NCI-H1417 (cell line): ENCODE data around the gene ZFC3H1.
A peak's percentile ranks its signal among the peaks of the same experiment; 100 is the strongest.

Source experiments
- DNase-seq, 3 experiments: peaks; one replicate each; lab custom pipeline; 2025; lab: John Stamatoyannopoulos, UW

The ZFC3H1 gene

GRCh38 chr12:71684081-71684480 lies 20.4 kb upstream of the ZFC3H1 start:
- DNase-seq: no peak

GRCh38 chr12:71683633-71684032 lies 20.0 kb upstream of the ZFC3H1 start:
- DNase-seq: no peak

DNA sequence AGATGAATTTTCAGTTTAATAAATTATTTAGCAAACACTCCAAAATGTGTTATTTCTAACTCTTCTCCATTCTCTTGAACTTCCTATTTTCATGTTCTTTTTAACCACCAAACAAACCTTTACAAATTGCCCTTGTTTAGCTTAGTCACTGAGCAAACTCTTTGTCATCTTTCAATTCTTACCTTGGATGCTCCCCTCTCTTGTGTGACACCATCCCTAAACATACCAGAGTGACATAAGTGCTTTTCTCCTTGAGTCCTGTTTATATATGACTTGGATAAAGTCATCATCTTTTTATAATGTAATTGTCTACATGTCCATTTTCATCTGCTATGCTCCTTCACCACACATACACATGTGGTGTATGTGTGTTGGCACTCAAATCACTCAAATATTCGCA lies 18.8 kb upstream of the ZFC3H1 start:
- no peak for DNase-seq

DNA sequence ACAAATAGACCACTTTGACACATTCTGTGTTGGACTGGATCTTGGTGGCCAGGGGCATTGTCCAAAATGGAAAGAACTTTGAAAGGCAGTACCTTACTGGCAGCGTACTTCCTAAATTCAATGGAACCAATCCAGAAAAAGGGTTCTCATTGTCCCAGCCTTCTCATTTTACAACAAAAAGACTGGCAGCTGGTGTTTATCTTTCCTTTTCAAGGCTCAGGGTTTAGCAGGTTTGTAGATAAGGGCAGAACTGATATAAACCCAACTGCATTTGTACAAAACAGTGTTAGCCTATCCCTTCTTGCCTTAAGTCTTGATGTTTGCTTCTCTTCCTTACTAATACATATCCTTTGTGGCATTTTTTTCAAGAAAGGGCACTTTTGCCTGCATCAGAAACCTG lies 8.2 kb upstream of the ZFC3H1 start:
- peak; percentile 8 to 30 (median 15) for DNase-seq

GRCh38 chr12:71671311-71671710 lies 7.7 kb upstream of the ZFC3H1 start:
- no peak for DNase-seq

GRCh38 chr12:71666259-71666658 lies 2.6 kb upstream of the ZFC3H1 start:
- DNase-seq: no peak

- DNase-seq: peak in 2 of 3 experiments; percentile 42 to 65
Observed at GRCh38 chr12:71665090-71665463, 1.4 kb upstream of the ZFC3H1 start.

- DNase-seq: peak in 1 of 3 experiments; percentile 54
Observed at GRCh38 chr12:71664411-71665089, 902 bp upstream of the ZFC3H1 start.

DNA sequence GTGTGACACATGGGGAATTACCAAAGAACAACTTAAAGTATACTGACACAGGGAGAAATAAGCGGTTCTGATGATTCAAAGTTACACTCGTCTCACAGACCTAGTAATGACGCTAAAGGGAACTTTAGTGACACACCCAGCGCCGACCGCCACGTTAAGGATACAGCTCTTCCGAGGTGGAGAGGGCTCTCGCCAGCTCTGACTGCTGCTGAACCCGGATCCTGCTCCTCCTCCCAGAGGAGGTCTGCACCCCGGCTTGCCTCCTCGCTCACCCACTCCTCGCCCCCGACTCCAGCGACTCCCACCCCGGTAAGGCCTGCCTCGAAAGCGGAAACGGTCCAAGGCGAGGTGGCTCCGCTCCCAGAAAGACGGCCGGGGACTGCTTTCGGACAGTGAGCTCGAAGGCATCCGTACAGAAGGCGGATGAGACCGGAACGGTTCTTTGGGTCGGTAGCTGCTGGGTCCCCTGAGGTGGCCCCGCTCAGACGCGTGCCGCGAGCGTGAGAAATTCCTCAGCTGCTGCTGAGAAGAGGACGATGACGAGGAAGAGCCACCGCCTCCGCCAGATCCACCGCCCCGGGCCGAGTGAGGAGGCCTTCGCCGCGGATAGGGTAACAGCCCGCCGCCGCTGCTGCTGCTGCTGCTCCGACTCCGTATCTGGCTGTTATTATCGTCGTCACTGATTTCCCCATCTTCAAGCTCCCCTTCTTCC lies 643 bp downstream of the ZFC3H1 start:
- peak; percentile 35 to 85 (median 71) for DNase-seq

DNA sequence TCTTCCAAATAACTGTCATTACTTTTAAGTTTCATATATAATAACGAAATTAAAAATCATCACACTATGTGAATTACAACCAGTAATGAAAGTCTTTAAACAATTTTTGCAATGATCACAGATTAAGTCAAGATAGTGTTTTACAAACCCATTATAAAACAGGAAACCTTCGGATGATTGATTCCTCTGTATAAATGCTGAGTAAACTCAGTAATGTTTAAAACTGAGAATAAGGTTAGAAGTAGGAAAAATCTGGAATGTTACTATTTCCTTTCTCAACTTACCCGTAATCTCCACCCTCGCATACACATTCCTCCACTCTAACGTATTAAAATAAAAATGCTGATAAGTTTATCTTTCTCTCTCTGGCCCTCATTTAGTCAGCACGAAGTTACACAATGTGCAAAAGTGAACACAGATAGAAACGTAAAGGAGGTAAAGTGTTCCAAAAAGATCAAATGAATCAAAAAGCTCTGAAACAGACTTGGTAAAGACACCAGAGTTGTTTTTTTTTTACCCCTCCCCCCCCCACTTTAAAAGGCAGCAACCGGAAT lies 1.6 kb downstream of the ZFC3H1 start:
- DNase-seq: no peak

- DNase-seq: no peak
Observed at GRCh38 chr12:71656740-71657139, 6.9 kb downstream of the ZFC3H1 start.

DNA sequence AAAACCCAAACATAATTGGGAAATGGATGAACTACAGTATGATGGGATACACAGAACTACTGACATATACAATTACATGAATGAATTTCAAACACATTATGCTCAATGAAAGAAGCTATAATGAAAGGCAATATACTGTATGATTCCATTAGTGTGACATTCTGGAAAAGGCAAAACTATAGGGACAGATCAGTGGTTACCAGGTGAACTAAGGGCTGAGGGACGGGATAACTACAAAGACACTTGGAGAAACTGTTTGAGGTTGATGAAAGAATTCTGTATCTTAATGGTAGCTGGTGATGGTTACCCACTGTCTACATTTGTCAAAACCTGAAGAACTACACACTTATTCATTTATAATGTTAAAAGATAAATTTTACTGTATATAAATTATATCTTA lies 7.7 kb downstream of the ZFC3H1 start:
- no peak for DNase-seq

GRCh38 chr12:71655495-71655894 lies 8.2 kb downstream of the ZFC3H1 start:
- no peak for DNase-seq

DNA sequence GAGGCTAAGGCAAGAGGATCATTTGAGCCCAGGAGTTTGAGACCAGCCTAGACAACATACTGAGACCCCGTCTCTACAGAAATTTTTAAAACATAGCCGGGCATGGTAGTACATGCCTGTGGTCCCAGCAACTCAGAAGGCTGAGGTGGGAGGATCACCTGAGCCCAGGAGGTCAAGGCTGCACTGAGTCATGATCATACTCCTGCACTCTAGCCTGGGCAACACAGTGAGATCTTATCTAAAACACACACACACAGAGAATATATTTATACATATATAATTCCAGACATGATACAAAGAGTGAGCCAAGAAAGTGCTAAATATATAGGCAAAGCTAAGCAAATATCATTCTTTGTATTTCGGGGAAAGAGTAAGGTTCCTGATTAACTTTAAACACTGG lies 9.4 kb downstream of the ZFC3H1 start:
- DNase-seq: no peak

GRCh38 chr12:71653137-71653536 lies 10.5 kb downstream of the ZFC3H1 start:
- no peak for DNase-seq

DNA sequence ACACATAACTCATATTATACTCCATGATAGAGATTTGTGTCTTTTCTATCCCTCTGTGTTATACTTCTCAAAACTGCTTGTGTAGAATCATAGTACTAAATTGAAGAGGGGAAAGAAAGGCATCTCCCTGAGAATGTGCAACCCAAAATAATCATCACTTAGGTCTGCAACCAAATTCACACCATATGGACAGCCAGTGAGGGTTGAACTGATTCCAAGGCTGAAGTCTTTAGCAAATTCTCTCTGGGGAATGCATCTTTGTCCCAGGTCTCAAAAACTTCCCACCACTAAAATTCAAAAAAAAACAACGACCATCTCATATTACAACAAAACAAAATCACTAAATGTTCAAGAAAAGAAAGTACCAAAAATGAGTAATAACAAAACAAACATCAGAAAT lies 11.0 kb downstream of the ZFC3H1 start:
- no peak for DNase-seq

- DNase-seq: no peak
Observed at GRCh38 chr12:71649401-71649800, 14.2 kb downstream of the ZFC3H1 start.

DNA sequence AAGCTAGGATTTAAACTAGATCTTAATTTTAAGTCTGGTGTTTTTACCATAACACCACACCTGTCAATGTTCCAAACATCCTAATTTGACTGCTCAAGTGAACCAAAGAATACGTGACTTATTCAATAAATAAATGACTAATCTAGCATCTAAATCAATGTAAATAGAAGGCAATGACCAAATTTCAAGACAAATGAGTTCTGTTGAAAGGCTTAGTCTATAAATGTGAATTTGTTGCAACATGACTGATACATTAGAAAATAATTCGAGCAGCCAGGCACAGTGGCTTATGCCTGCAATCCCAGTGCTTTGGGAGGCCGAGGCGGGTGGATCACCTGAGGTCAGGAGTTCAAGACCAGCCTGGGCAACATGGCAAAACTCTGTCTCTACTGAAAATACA lies 15.1 kb downstream of the ZFC3H1 start:
- no peak for DNase-seq

DNA sequence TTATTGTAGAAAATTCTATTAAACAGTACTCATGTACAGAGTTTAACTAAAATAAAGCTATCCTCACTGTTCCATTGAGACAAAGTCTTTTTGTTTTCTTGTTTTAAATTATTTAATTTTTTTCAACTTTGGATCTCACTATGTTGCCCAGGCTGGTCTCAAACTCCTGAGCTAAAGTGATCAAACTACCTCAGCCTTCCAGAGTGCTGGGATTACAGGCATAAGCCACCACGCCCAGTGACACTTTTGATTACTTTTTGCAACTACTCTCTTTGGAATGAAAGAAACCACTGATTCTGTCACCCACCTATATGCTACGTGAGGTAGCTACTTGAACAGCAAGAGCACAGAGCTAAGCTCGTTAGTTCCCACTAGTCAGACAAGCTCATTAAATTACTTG lies 17.1 kb downstream of the ZFC3H1 start:
- no peak for DNase-seq

DNA sequence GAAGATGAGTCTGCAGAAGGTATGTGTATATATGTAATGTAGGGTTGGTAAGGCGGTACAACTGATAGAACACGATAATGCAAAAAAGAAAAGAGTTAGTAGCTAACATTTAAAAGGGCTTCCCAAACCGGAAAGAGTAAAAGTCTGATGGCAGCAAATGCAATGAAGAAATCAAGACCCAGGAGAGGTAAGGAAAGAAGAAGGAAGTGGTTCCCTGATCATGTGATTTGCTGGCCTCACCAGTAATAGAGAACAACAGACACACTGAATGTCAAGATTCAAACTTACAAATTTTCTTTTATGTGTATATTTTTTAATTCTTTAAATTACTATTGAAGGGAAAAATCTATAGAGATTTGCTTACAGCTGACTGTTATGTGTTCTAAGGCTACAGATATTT lies 18.4 kb downstream of the ZFC3H1 start:
- no peak for DNase-seq

DNA sequence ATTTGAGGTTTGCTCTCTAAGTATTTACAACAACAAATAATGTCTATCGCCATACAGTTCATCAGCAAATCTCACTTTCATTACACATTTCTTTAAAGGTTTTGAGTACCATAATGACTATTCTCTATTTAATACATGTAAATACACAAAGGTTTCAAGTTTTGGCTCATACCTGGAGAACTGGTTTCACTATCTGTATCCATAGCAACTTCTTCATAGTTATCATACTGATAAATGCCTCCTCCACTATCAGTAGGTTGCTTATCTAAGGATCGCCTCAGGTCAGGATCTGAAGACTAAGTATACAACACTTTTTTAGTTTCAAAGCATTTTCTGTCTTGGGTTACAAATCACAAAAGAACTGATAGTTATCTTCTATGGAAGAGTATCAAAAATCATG lies 21.4 kb downstream of the ZFC3H1 start:
- DNase-seq: no peak

GRCh38 chr12:71641390-71641789 lies 22.3 kb downstream of the ZFC3H1 start:
- DNase-seq: no peak

- DNase-seq: no peak
Observed at GRCh38 chr12:71640316-71640715, 23.3 kb downstream of the ZFC3H1 start.
